ENCODE results near the gene FAM161B.

GRCh38 chr14:73998726-73999125 lies 48.8 kb upstream of the FAM161B start:
- TF ChIP-seq, protein P1, sequence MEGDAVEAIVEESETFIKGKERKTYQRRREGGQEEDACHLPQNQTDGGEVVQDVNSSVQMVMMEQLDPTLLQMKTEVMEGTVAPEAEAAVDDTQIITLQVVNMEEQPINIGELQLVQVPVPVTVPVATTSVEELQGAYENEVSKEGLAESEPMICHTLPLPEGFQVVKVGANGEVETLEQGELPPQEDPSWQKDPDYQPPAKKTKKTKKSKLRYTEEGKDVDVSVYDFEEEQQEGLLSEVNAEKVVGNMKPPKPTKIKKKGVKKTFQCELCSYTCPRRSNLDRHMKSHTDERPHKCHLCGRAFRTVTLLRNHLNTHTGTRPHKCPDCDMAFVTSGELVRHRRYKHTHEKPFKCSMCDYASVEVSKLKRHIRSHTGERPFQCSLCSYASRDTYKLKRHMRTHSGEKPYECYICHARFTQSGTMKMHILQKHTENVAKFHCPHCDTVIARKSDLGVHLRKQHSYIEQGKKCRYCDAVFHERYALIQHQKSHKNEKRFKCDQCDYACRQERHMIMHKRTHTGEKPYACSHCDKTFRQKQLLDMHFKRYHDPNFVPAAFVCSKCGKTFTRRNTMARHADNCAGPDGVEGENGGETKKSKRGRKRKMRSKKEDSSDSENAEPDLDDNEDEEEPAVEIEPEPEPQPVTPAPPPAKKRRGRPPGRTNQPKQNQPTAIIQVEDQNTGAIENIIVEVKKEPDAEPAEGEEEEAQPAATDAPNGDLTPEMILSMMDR (conservative IDR thresholded peaks at IDR 0.05 in 1 of 2, IDR thresholded peaks at IDR 0.05 in 1 of 2; ENCODE audit: extremely low read depth in 1 of 2, insufficient read depth in 1 of 2, low read depth in 1 of 2, low read length in 2 of 2), result no peak
- TF ChIP-seq EZH2 (IDR thresholded peaks at IDR 0.05; ENCODE audit: borderline replicate concordance, low read length), result no peak
